Neural cell (in vitro differentiated cells): ENCODE results near the gene MAML2. TPM values are rescaled to one million over a fixed set of nuclear protein-coding genes. Genes with fewer than 3 reads are reported as not detected.

Source experiments
- H2AFZ ChIP-seq: fragments of 200-600, 300-800 bp; sonication (generic), shearing (Covaris generic); 2 replicates; pipeline ENCODE4 v1.6.0; 2014; ENCODE audit warnings: low read depth, mild to moderate bottlenecking, antibody characterized with exemption, low read length, moderate library complexity
- H3F3A ChIP-seq: fragments of 200-600 bp; shearing (Covaris generic); 2 replicates; pipeline ENCODE4 v1.6.1; 2016; ENCODE audit warnings: mild to moderate bottlenecking, moderate library complexity, mixed read lengths, antibody characterized with exemption, low read length; ENCODE audit not compliant: insufficient read depth, poor library complexity, severe bottlenecking
- H3K27ac ChIP-seq: fragments of 200-600, 300-800 bp; sonication (generic), shearing (Covaris generic); 2 replicates; pipeline ENCODE4 v1.5.1; 2014; ENCODE audit warnings: mild to moderate bottlenecking, low read length, moderate library complexity
- H3K27me3 ChIP-seq: fragments of 300-800, 200-600 bp; sonication (generic), shearing (Covaris generic); 2 replicates; pipeline ENCODE4 v1.6.0; 2014; ENCODE audit warnings: mild to moderate bottlenecking, low read depth, low read length, moderate library complexity; ENCODE audit not compliant: insufficient read depth
- H3K36me3 ChIP-seq: fragments of 300-800, 200-600 bp; sonication (generic), shearing (Covaris generic); 2 replicates; pipeline ENCODE4 v1.5.1; 2014; ENCODE audit warnings: mild to moderate bottlenecking, antibody characterized with exemption, low read length, moderate library complexity; ENCODE audit not compliant: insufficient read depth
- H3K4me2 ChIP-seq: fragments of 300-800, 200-600 bp; sonication (generic), shearing (Covaris generic); 2 replicates; pipeline ENCODE4 v1.6.0; 2014; ENCODE audit warnings: mild to moderate bottlenecking, low read length
- H3K4me3 ChIP-seq: fragments of 300-800, 200-600 bp; sonication (generic), shearing (Covaris generic); 2 replicates; pipeline ENCODE4 v1.5.1; 2014; ENCODE audit warnings: mild to moderate bottlenecking, low read length, moderate library complexity
- H3K79me2 ChIP-seq: fragments of 200-600 bp; shearing (Covaris generic); replicated peaks from 2 replicates; pipeline ENCODE4 v1.6.0; 2014; ENCODE audit warnings: mild to moderate bottlenecking, low read length, moderate library complexity; ENCODE audit not compliant: insufficient read depth
- H3K9ac ChIP-seq: fragments of 300-800, 200-600 bp; sonication (generic), shearing (Covaris generic); 2 replicates; pipeline ENCODE4 v1.6.1; 2016; ENCODE audit warnings: mild to moderate bottlenecking, low read length, mixed read lengths
- H3K9me2 ChIP-seq: fragments of 200-600 bp; shearing (Covaris generic); 2 replicates; pipeline ENCODE4 v1.6.1; 2016; ENCODE audit warnings: mild to moderate bottlenecking, low read length, mixed read lengths; ENCODE audit not compliant: insufficient read depth
- H3K9me3 ChIP-seq: fragments of 200-600, 300-800 bp; sonication (generic), shearing (Covaris generic); 2 replicates; pipeline ENCODE4 v1.6.1; 2016; ENCODE audit warnings: mild to moderate bottlenecking, mixed run types, low read length, moderate library complexity, mixed read lengths
- H4K20me1 ChIP-seq: fragments of 200-600 bp; shearing (Covaris generic); 2 replicates; pipeline ENCODE4 v1.6.1; 2016; ENCODE audit warnings: mild to moderate bottlenecking, mixed run types; ENCODE audit not compliant: insufficient read depth
- CTCF ChIP-seq: fragments of 450-650 bp; IDR thresholded peaks from 2 replicates; pipeline ENCODE4 v1.5.1; 2014; ENCODE audit warnings: antibody characterized with exemption, mild to moderate bottlenecking, moderate library complexity; ENCODE audit not compliant: poor library complexity, severe bottlenecking
- EP300 ChIP-seq: fragments of 450-650 bp; conservative IDR thresholded peaks from 2 replicates; pipeline ENCODE4 v1.6.1; 2014; ENCODE audit warnings: antibody characterized with exemption, mild to moderate bottlenecking, moderate library complexity; ENCODE audit not compliant: poor library complexity, severe bottlenecking
- MXI1 ChIP-seq: fragments of 450-650 bp; conservative IDR thresholded peaks from 2 replicates; pipeline ENCODE4 v1.6.1; 2014; ENCODE audit warnings: antibody characterized with exemption, mild to moderate bottlenecking; ENCODE audit not compliant: poor library complexity, severe bottlenecking
- POLR2AphosphoS5 ChIP-seq: IDR thresholded peaks from 2 replicates; pipeline ENCODE4 v1.6.1; 2012
- RAD21 ChIP-seq: fragments of 450-650 bp; conservative IDR thresholded peaks from 2 replicates; pipeline ENCODE4 v1.6.1; 2014; ENCODE audit warnings: antibody characterized with exemption, mild to moderate bottlenecking, moderate library complexity
- REST ChIP-seq: IDR thresholded peaks from 2 replicates; pipeline ENCODE4 v1.6.1; 2012; ENCODE audit warnings: borderline replicate concordance
- SMC3 ChIP-seq: fragments of 450-650 bp; conservative IDR thresholded peaks from 2 replicates; pipeline ENCODE4 v1.6.1; 2014; ENCODE audit warnings: antibody characterized with exemption, mild to moderate bottlenecking, moderate library complexity; ENCODE audit not compliant: poor library complexity
- TAF1 ChIP-seq: IDR thresholded peaks from 2 replicates; pipeline ENCODE4 v1.6.1; 2012; ENCODE audit warnings: low read depth
- polyA plus RNA-seq: library from polyadenylated mRNA; depleted of rRNA; stranded (reverse); fragments of >200 nt; gene quantifications from 2 replicates; pipeline ENCODE4 v1.2.3, GENCODE V29; 2014

Gene MAML2
- polyA plus RNA-seq, 1 donor from 2014 or later: 3.6 TPM

- no peaks in the 10 kb centered on the region for H3F3A ChIP-seq
- H3K4me3 ChIP-seq: no peak overlapping the region
- H3K79me2 ChIP-seq: no peaks in the 10 kb centered on the region
- no peaks in the 10 kb centered on the region for H3K27me3 ChIP-seq
- no peaks in the 10 kb centered on the region for H4K20me1 ChIP-seq
- H3K9ac ChIP-seq: no peak overlapping the region
- H2AFZ ChIP-seq: no peak overlapping the region
- no peak overlapping the region for H3K4me2 ChIP-seq
- no peak overlapping the region for H3K27ac ChIP-seq
- no peaks in the 10 kb centered on the region for H3K36me3 ChIP-seq
- no peak for TF ChIP-seq SMC3
- no peak for TF ChIP-seq TAF1
- no peak for TF ChIP-seq RAD21
- TF ChIP-seq EP300: no peak
- no peak for TF ChIP-seq REST
- no peak for TF ChIP-seq CTCF
- TF ChIP-seq MXI1: no peak
- TF ChIP-seq POLR2AphosphoS5: no peak
- no peaks in the 10 kb centered on the region for H3K9me2 ChIP-seq
- H3K9me3 ChIP-seq: no peaks in the 10 kb centered on the region
Observed at GRCh38 chr11:96284401-96284800, 58.6 kb downstream of the MAML2 start.

DNA sequence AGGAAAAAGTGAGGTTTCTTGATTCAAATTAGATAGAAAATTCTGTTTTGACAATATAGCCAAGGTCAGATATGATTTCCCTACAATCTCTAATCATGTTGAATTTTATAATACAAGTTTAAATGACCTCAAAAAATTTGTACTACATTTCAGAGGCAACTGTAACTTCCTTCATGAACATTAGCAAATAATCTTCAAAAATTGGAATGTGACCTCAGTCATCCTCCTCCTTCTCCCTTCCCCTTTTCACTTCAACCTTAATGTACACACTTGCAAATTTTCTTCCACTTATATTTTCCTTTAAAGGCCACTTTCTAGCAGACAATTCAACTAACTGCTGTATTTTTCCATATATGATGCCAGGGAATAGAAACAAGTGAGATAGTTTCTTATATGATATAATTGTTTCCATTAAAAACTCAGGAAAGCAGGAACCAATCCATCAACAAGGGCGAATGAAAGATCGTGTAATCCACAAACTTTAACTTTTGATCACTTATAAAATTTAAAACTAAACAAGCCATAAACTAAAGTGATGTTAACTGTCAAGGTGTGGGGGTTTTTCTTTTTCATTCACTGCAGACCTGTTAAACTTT, 60.3 kb downstream of the MAML2 start:
- no peak overlapping the region for H3K9ac ChIP-seq
- no peaks in the 10 kb centered on the region for H3F3A ChIP-seq
- H3K9me2 ChIP-seq: no peaks in the 10 kb centered on the region
- no peaks in the 10 kb centered on the region for H3K36me3 ChIP-seq
- no peaks in the 10 kb centered on the region for H3K79me2 ChIP-seq
- H2AFZ ChIP-seq: no peak overlapping the region
- no peaks in the 10 kb centered on the region for H3K27me3 ChIP-seq
- no peak overlapping the region for H3K4me2 ChIP-seq
- H3K4me3 ChIP-seq: no peak overlapping the region
- H4K20me1 ChIP-seq: no peaks in the 10 kb centered on the region
- TF ChIP-seq REST: no peak
- H3K27ac ChIP-seq: no peak overlapping the region
- H3K9me3 ChIP-seq: no peaks in the 10 kb centered on the region
